ENCODE results near the gene IL24.
A peak's percentile ranks its signal among the peaks of the same experiment; 100 is the strongest.

IL24 gene

DNA sequence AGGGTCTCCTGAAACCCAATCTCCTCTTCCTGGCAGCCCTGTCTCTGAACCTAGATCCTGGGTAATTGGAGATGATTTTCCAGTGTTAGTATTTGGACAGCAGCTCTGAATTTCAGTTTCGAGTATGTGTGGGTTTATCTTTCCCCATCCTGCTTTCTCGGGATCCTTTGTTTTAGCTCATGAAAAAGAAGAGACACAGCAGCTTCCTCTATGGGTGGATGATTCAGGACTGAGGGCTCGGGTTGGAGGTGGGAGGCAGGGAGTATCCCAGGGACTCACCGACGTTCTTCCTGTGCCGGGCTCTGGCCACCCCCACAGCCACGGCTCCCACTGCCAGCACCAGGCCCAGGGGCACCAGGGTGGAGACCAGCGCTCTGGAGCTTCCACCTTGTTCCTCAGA lies 34.9 kb downstream of the IL24 start:
- TF ChIP-seq, protein P1, sequence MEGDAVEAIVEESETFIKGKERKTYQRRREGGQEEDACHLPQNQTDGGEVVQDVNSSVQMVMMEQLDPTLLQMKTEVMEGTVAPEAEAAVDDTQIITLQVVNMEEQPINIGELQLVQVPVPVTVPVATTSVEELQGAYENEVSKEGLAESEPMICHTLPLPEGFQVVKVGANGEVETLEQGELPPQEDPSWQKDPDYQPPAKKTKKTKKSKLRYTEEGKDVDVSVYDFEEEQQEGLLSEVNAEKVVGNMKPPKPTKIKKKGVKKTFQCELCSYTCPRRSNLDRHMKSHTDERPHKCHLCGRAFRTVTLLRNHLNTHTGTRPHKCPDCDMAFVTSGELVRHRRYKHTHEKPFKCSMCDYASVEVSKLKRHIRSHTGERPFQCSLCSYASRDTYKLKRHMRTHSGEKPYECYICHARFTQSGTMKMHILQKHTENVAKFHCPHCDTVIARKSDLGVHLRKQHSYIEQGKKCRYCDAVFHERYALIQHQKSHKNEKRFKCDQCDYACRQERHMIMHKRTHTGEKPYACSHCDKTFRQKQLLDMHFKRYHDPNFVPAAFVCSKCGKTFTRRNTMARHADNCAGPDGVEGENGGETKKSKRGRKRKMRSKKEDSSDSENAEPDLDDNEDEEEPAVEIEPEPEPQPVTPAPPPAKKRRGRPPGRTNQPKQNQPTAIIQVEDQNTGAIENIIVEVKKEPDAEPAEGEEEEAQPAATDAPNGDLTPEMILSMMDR (IDR thresholded peaks at IDR 0.05; ENCODE audit: insufficient read depth, low read depth, low read length, missing control alignments) = no peak
- H3K4me3 ChIP-seq (ENCODE audit: low read depth, low read length) = no peak overlapping the region
- DNase-seq (ENCODE audit: low read depth) = no peak

DNA sequence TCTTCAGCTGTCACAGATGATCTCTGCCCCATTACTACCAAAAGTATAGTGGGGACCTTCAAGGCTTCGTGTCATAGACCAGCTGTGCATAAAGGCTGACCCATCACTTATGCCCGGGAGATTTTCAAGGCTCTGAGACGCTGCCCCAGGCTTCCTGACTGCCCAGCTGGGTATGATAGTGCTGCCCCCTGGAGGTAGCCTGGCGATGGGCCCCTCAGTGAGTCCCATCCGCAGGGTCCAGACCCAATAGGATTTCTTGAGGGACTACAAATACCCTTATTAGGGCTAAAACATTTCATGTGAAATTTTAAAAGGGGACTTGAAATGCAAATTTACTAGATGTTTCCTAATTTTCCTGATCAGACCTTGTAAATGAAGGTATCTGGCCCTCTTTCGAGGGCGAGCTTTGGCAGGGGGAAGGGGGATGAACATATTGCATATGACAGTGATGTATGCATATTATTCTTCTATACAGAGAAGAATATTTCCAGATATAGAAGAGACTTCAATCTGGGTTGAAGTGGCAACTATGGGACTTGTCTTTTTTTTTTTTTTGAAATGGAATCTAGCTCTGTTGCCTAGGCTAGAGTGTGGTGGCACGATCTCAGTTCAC lies 36.2 kb downstream of the IL24 start:
- H3K4me3 ChIP-seq (ENCODE audit: low read depth, low read length) = no peak overlapping the region
- TF ChIP-seq, protein P1 (IDR thresholded peaks at IDR 0.05; ENCODE audit: insufficient read depth, low read depth, low read length, missing control alignments) = peak; percentile 91
- peak; percentile 83 for DNase-seq (ENCODE audit: low read depth)

DNA sequence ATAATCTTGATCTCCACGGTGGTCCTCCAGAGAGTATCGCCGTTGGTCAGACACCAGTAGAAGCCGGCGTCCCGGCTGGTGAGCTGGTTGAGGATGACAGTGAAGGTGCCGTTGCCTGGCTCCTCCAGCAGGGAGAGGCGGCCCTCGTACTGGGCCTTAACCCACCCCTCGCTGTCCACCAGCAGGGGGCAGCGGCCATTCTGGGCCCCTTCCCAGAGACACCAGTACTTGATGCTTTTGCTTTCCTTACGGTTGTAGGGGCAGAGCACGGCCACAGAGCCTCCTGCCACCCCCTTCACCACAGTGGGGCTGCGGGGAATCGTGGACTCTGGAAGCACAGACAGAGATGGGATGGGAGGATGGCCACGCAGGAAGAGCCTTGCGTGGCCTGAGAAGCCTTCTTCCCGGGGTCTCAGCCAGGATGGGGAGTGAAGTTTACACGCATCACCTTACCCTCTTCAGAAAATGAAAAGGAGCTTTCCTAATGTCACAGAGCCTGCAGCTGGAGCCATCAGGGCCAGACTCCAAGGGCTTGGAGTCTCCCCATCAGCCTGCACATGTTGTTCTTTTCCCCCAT lies 38.3 kb downstream of the IL24 start:
- DNase-seq (ENCODE audit: low read depth) = peak; percentile 65
- H3K4me3 ChIP-seq (ENCODE audit: low read depth, low read length) = no peak overlapping the region
- TF ChIP-seq, protein P1 (IDR thresholded peaks at IDR 0.05; ENCODE audit: insufficient read depth, low read depth, low read length, missing control alignments) = peak; percentile 57

DNA sequence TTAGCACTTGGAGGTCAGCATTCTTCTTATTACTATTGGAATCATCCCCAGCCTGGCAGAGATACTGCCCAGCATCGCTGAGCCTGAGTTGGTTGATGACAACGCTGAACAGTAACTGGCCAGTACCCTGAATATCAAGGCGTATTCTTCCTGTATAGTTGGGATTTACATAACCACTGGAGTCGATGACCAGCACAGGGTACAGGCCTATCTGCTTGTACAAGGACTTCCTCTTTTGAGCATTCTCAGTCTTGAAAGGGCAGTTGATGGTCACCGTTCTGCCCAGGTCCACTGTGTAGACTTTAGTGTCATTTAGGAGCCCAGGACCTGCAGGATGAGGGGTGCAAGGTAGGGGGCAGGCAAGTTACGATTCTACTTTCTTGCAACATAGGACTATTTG lies 40.2 kb downstream of the IL24 start:
- H3K4me3 ChIP-seq (ENCODE audit: low read depth, low read length) = no peak overlapping the region
- DNase-seq (ENCODE audit: low read depth) = no peak
- TF ChIP-seq, protein P1 (IDR thresholded peaks at IDR 0.05; ENCODE audit: insufficient read depth, low read depth, low read length, missing control alignments) = no peak

DNA sequence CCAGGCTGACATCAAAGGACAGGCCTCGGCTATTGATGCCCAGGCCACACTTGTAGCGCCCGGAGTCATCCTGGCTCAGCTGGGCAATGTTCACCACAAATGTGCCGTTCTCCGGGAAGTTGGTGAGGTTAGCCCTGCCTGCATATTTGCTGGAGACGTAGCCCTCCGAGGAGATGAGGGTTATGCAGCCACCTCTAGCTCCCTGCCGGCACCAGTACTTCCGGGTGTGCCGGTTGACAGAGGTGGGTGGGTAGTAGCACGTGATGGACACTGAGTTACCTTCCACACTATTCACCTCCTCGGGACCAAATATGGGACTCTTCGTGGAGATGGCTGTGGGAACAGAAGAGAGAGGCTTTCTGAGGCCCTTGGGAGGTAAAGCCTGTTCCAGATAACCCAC lies 41.9 kb downstream of the IL24 start:
- DNase-seq (ENCODE audit: low read depth) = no peak
- H3K4me3 ChIP-seq (ENCODE audit: low read depth, low read length) = no peak overlapping the region
- TF ChIP-seq, protein P1 (IDR thresholded peaks at IDR 0.05; ENCODE audit: insufficient read depth, low read depth, low read length, missing control alignments) = no peak

DNA sequence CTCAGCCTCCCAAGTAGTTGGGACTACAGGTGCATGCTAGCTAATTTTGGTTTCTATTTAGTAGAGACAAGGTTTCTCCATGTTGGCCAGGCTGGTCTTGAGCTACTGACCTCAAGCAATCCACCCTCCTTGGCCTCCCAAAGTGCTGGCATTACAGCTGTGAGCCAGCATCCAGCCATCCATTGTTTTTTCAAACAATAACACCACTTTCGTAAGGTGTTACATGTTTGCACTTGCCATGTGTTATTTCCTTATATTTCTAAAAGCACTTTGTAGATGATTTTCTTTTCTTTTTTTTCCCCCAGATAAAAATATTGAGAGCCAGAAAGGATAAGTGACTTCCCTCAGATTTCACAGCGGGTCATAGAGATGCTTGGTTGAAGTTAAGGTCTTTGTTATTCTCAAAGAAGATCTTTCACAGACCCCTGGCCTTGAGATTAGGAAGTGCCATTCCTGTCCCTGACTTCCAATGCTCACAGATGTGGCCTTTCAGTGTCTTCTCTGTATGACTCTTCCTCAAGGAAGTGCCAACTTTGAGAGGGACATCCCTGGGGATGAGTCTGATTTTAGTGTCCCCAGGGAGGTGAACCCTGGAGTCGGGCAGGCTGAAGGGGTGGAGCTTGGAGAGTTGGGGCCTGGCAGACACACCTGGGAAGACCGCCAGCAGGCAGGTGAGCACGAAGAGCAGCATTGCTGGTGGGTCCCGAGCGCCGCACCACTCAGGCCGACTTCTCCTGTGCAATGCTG lies 42.8 kb downstream of the IL24 start:
- no peak overlapping the region for H3K4me3 ChIP-seq (ENCODE audit: low read depth, low read length)
- no peak for DNase-seq (ENCODE audit: low read depth)
- TF ChIP-seq, protein P1 (IDR thresholded peaks at IDR 0.05; ENCODE audit: insufficient read depth, low read depth, low read length, missing control alignments) = no peak
